Measurements from ENCODE around the gene DOCK4.
A peak's percentile ranks its signal among the peaks of the same experiment; 100 is the strongest.

DOCK4 gene

DNA sequence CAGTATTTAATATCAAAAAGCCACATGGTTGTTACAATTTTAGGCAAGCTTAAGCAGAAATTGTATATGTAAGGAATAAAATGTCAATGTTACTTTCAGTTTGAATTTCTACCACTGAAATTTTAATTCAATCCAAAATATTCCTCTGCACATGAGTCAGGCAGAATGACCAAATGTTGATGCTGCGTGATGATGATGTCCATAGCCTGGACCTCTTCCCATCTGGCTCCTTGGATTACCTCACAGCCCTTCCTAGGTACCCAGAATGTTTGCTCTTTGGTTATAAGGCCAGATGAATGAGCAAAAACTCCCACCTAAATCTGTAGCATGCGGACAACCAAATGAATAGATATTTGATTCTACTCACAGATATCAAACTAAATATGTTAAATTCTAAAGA lies 385.6 kb downstream of the DOCK4 start:
- no peak for DNase-seq (ENCODE audit: low read depth)

- DNase-seq (ENCODE audit: low read depth), result no peak
Measured at GRCh38 chr7:111820121-111820520, 386.1 kb downstream of the DOCK4 start.

DNA sequence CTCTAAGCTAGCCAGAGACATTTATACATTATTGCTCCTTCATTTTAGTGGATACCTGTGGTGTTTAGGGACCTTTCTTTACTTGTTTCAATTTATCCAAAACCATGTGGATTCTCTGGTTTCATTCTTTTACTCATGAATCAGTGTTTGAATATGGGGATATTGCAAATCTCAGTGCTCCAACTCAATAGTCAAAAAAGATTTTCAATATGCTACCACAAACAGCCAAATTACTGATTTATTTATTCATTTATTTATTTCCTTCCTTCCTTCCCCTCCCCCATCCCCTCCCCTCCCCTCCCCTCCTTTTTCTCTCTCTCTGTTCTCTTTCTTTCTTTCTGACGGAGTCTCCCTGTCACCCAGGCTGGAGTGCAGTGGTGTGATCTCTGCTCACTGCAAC lies 390.8 kb downstream of the DOCK4 start:
- DNase-seq (ENCODE audit: low read depth), result no peak

DNA sequence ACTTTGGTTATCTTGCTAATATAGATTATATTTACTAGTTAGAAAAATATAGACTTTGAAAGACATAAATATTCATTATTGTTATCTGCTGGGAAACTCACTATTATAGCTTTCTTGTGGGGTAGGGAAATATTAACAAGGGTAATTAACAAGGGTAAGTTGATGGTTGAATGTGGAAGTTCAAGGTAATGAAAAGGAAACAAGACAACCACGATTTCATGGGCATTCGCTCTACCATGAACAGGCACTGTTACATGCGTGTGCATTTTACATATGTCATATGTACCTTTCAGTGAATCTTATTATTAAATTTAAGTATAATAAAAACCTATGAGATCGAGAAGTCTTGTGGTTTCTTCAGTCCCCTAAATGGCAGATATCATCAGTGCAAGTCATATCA lies 392.9 kb downstream of the DOCK4 start:
- DNase-seq (ENCODE audit: low read depth), result no peak

DNA sequence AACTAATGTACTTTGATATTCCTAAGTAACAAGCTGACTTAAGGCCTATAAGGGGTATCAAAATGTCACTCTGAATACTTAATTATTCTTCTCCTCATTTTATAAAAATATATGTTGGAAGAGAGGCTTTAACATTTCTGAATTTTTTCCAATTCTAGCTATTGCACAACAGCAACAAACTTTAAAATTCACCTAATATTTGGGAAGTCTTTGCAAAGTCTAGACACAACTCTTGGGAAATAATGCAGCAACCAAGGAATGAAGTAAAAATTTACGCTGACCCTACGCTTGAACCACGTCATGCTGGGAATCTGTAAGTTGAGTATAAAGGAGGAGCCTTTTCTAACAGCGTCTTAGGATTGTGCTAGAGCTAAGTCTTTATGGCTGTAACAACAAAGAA lies 400.0 kb downstream of the DOCK4 start:
- no peak for DNase-seq (ENCODE audit: low read depth)

- peak; percentile 40 for DNase-seq (ENCODE audit: low read depth)
Measured at GRCh38 chr7:111803015-111803758, 403.0 kb downstream of the DOCK4 start.

DNA sequence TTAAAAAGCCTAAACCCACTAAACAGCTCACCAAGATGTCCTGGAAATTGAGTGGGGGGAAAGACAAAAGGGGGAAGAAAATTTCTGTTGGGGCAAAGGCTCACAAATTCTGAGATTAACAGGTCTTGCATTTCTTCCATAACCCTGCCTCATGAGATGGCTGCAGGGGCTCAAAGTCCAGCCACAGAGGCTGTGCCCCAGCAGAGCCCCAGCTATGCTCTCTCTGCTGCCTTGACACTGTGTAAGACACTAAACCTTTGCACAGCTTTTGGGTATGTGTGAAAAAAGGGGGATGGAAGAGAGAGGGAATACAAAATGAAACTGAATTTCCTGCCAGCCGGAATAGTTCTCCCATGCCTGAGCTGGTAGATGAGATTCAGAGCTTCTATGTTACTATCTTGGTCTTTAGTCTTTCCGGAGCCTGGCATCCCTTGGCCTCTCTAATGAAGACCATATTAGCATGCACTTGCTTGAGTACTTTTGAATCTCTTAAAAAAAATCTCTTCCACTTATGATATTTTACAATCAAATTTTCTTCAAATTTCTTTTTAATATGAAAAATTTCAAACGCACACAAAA lies 403.9 kb downstream of the DOCK4 start:
- no peak for DNase-seq (ENCODE audit: low read depth)

GRCh38 chr7:111801277-111801676 lies 404.9 kb downstream of the DOCK4 start:
- no peak for DNase-seq (ENCODE audit: low read depth)

GRCh38 chr7:111796671-111797070 lies 409.5 kb downstream of the DOCK4 start:
- DNase-seq (ENCODE audit: low read depth), result no peak

- no peak for DNase-seq (ENCODE audit: low read depth)
Measured at GRCh38 chr7:111789870-111790269, 416.3 kb downstream of the DOCK4 start.

DNA sequence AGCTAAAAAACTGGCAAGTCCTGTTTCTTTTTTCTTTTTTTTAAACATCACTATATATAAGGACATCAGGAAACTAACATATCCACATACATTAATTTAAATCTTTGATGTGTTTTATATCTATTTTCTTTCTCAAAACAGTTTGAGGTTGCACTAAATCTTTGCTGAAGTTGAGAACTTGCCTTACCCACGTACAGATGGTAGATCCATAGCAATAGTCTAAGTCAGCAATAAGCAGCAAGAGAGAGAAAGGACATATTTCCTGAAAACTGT lies 417.2 kb downstream of the DOCK4 start:
- DNase-seq (ENCODE audit: low read depth), result no peak

GRCh38 chr7:111788286-111789047 lies 417.7 kb downstream of the DOCK4 start:
- DNase-seq (ENCODE audit: low read depth), result no peak

DNA sequence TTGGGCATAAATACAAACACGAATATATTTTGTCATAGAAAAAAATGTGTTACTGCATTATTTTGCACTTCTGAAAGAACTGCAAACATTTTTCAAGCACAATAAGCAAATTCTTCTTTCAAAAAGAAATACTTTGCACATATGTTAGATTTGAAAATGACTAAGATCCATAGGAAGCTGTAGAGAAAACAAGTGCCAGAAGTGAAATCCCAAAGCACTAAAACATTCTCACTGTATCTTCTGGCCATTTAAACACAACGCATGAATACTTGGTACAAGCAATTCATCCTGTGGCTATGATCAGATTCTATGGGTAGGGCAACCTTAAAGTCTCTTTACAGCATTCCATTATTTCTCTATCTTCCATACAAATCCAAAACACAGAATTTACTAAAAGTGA lies 418.5 kb downstream of the DOCK4 start:
- DNase-seq (ENCODE audit: low read depth), result no peak

DNA sequence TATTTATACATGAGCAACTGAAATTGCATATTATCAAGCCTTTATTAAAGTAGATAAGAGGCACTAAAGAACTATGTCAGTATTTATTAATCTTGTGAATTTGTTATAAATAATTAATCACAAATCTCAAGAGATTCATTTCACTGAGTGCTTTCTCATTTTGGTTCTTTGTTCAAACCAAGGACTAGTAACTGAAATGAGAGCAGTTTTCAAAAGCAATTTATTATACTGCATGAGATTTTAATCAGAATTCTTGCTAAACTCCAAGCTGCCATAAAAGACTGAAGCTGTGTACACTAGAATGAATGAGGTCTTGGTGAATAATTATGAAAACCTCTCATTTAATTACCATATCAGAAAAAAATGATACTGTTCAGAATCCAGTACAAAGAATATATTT lies 419.1 kb downstream of the DOCK4 start:
- no peak for DNase-seq (ENCODE audit: low read depth)

- no peak for DNase-seq (ENCODE audit: low read depth)
Measured at GRCh38 chr7:111785076-111785475, 421.1 kb downstream of the DOCK4 start.

DNA sequence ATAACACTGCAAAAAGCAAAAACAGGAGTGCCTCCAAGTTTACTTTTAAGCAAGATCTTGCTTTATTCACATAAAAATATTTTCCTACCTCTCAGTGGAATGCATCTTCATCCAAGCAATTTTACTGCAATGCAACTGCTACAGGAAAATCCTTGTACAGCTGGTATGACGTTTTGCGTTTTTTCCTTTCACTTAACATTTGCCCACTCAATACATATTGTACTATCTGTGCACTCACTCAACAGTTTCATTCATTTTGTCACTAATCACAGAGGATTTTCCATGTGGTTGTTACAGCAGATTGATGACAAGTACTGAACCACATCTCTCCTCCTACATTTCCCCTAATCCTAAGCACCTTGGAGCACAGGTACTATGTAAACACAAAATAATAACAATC lies 421.9 kb downstream of the DOCK4 start:
- DNase-seq (ENCODE audit: low read depth), result no peak

- no peak for DNase-seq (ENCODE audit: low read depth)
Measured at GRCh38 chr7:111783854-111784253, 422.3 kb downstream of the DOCK4 start.

- DNase-seq (ENCODE audit: low read depth), result no peak
Measured at GRCh38 chr7:111780527-111780926, 425.7 kb downstream of the DOCK4 start.

DNA sequence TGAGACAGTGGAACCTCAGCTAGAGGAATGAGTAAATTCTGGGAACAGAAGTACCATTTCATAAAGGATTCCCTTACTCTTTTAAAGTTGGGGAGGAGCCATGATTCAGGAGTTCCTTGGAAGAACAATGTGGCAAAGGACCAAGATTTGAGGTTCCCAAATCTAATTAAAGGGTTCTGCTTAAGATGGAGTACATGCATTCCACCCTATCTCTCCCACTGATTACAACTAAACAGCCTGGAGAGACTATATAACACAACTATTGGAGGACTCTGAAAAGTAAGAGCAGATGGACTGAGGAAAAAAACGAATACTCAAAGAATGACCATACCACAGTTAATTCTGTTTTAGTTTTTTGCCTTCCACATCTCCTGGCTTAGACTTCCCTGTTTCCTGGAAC lies 431.0 kb downstream of the DOCK4 start:
- DNase-seq (ENCODE audit: low read depth), result no peak

DNA sequence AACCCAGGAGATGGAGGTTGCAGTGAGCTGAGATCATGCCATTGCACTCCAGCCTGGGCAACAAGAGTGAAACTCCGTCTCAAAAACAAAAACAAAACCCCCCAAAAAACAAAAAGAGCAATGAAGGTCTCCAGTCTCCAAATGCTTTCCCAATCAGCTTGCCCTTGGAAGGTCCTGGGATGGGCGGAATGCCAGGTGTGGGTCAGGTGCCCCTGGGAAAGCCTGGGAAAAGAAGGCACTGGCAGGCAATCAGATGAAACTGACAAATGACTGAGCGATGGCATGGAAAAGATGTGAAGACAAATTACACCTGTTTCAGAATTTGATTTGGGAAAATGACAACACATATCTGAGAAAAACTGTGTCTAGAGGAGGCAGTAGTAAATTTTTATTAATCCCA lies 433.5 kb downstream of the DOCK4 start:
- no peak for DNase-seq (ENCODE audit: low read depth)

- no peak for DNase-seq (ENCODE audit: low read depth)
Measured at GRCh38 chr7:111771638-111772037, 434.6 kb downstream of the DOCK4 start.

DNA sequence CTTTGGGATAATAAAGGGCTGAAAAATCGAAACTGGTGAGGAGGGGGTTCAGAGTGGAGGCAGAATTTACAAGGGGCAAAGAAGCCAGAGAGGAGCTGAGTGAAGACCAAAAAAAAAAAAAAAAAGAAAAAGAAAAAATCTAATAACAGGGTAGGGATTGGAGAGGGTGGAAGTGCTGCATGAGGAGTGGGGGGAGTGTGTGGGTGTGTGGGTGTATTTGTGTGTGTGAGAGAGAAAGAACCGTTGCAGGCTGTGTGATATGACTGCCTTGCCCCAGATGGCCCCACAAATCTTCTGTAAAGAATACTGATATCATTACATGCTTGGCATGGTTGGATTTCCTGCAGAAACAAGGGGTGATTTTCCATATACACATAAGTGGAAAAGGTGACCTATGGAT lies 436.1 kb downstream of the DOCK4 start:
- DNase-seq (ENCODE audit: low read depth), result no peak

DNA sequence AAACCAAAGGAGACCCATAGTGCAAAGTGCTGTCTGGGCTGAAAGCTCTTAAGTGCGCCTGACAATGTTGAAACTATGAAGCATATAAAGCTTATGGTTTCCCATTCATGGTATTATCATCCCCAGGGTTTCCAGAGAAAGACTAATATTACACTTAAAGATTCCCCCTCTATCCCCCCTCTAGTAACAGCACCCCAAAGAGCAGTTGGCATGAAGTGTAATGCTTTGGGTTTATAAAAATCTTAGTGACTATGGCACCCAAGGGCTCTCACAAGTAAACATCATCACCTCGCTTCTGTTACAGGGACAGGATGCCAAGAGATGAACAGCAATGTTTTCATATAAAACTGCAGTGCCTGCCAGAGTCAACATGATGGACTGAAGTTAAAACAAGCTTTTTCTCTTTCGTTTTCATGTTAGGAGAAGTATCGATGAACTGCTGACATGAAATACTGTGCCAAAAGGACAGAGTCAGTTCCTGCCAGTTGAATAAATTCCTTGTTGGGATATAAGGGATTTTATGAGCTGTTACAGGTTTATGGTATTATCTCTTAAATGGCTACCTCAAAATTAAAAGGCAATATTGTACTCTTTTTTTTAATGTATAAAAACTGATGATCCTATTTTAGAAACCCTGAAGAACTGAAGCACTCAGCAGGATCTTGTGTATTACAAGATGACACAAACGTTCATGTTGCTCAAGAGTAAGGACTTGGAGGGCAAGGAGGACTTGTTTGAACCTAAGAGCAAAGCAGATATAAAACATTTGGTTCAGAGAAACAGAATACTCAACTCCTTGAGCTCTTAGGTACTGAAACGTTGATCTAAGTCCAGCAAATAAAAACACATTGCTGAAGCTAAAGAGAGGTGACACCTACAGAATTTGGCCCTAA lies 440.2 kb downstream of the DOCK4 start:
- no peak for DNase-seq (ENCODE audit: low read depth)
